Stimulated activated CD8-positive, alpha-beta memory T cell treated with anti-CD3 and anti-CD28 coated beads, Interleukin-7, amount 100 ng/mL, for 4 hours (primary cell): ENCODE results near the gene SQSTM1.
"Not testable (repeated sequence)": the region's sequence is repeated elsewhere in the genome, so short reads cannot be mapped to it uniquely, and the experiment has no call there.

Experiments used
- DNase-seq, 2 donors: peaks; one replicate each; pipeline ENCODE4 v3.0.0-alpha.2; 2020; ENCODE audit warnings: low read depth in 2 of 2

Gene SQSTM1

GRCh38 chr5:179824745-179825112, 4.0 kb downstream of the SQSTM1 start:
- DNase-seq: no peak

GRCh38 chr5:179825655-179826182, 5.0 kb downstream of the SQSTM1 start:
- no peak for DNase-seq

- peak; percentile 39 to 46 for DNase-seq
Measured at GRCh38 chr5:179827680-179828079, 7.0 kb downstream of the SQSTM1 start.

- DNase-seq: no peak
Measured at GRCh38 chr5:179828756-179829421, 8.2 kb downstream of the SQSTM1 start.

- no peak for DNase-seq
Measured at GRCh38 chr5:179829732-179830435, 9.2 kb downstream of the SQSTM1 start.

- DNase-seq: no peak
Measured at GRCh38 chr5:179830818-179831468, 10.2 kb downstream of the SQSTM1 start.

- DNase-seq: no peak
Measured at GRCh38 chr5:179832039-179832745, 11.5 kb downstream of the SQSTM1 start.

- no peak for DNase-seq
Measured at GRCh38 chr5:179833056-179833708, 12.5 kb downstream of the SQSTM1 start.

- DNase-seq: no peak
Measured at GRCh38 chr5:179833709-179834070, 13.0 kb downstream of the SQSTM1 start.

GRCh38 chr5:179834120-179834519, 13.4 kb downstream of the SQSTM1 start:
- DNase-seq: no peak

- not testable (repeated sequence) for DNase-seq
Measured at GRCh38 chr5:179834871-179835270, 14.2 kb downstream of the SQSTM1 start.

GRCh38 chr5:179836225-179837019, 15.7 kb downstream of the SQSTM1 start:
- peak; percentile 29 to 42 for DNase-seq

- no peak for DNase-seq
Measured at GRCh38 chr5:179837076-179838011, 16.6 kb downstream of the SQSTM1 start.

- no peak for DNase-seq
Measured at GRCh38 chr5:179839328-179840256, 18.9 kb downstream of the SQSTM1 start.

- no peak for DNase-seq
Measured at GRCh38 chr5:179840321-179840720, 19.6 kb downstream of the SQSTM1 start.

- DNase-seq: no peak
Measured at GRCh38 chr5:179840766-179841165, 20.1 kb downstream of the SQSTM1 start.

- DNase-seq: no peak
Measured at GRCh38 chr5:179841621-179842020, 20.9 kb downstream of the SQSTM1 start.

- DNase-seq: no peak
Measured at GRCh38 chr5:179852993-179853547, 32.4 kb downstream of the SQSTM1 start.
